Measurements from ENCODE around the gene ARHGAP29.

Gene ARHGAP29

GRCh38 chr1:94253456-94254017 lies 16.2 kb upstream of the ARHGAP29 start:
- Histone ChIP-seq H3K27ac (no peak overlapping the region), H3K27me3 (replicated peaks) (no peaks in the 10 kb centered on the region)
- in situ Hi-C loops (cut with HindIII; ENCODE audit: low pct_ligation_motif_present, low sequenced_read_pairs), result no loop called here

GRCh38 chr1:94250341-94250740 lies 13.0 kb upstream of the ARHGAP29 start:
- DNase-seq, result no peak
- in situ Hi-C loops (cut with HindIII; ENCODE audit: low pct_ligation_motif_present, low sequenced_read_pairs), result no loop called here
- no peaks in the 10 kb centered on the region for H3K36me3 ChIP-seq (replicated peaks)
- no peak overlapping the region for H3K27ac ChIP-seq
- TF ChIP-seq CTCF (IDR thresholded peaks at IDR 0.05; ENCODE audit: low read depth, low read length, missing control alignments), result no peak
- no peaks in the 10 kb centered on the region for H3K27me3 ChIP-seq (replicated peaks)
- no peak overlapping the region for H3K4me3 ChIP-seq (ENCODE audit: low read depth, low read length)

More at GRCh38 chr1:94253456-94254017, 16.2 kb upstream of the ARHGAP29 start:
- no peak for DNase-seq
- TF ChIP-seq CTCF (IDR thresholded peaks at IDR 0.05; ENCODE audit: low read depth, low read length, missing control alignments), result no peak
- Histone ChIP-seq H3K4me3 (ENCODE audit: low read depth, low read length) (no peak overlapping the region), H3K36me3 (replicated peaks) (no peaks in the 10 kb centered on the region)

- Histone ChIP-seq H3K27ac (peak overlapping the region; percentile 22), H3K36me3 (replicated peaks) (no peaks in the 10 kb centered on the region), H3K27me3 (replicated peaks) (no peaks in the 10 kb centered on the region), H3K4me3 (ENCODE audit: low read depth, low read length) (no peak overlapping the region)
- no peak for TF ChIP-seq CTCF (IDR thresholded peaks at IDR 0.05; ENCODE audit: low read depth, low read length, missing control alignments)
- no peak for DNase-seq
- in situ Hi-C loops (cut with HindIII; ENCODE audit: low pct_ligation_motif_present, low sequenced_read_pairs), result loop anchor here (25.0 kb wide), 1 partner anchor 88 kb away; no protein-coding TSS in a partner anchor
Measured at GRCh38 chr1:94248956-94249688, 11.7 kb upstream of the ARHGAP29 start.

- peak; percentile 64 for DNase-seq
- Histone ChIP-seq H3K4me3 (ENCODE audit: low read depth, low read length) (peak overlapping the region; percentile 81), H3K27ac (peak overlapping the region; percentile 90), H3K27me3 (replicated peaks) (no peaks in the 10 kb centered on the region), H3K36me3 (replicated peaks) (no peaks in the 10 kb centered on the region)
- TF ChIP-seq CTCF (IDR thresholded peaks at IDR 0.05; ENCODE audit: low read depth, low read length, missing control alignments), result no peak
- in situ Hi-C loops (cut with HindIII; ENCODE audit: low pct_ligation_motif_present, low sequenced_read_pairs), result loop anchor here (25.0 kb wide), 1 partner anchor 90 kb away; no protein-coding TSS in a partner anchor
Measured at GRCh38 chr1:94247138-94248094, 10.0 kb upstream of the ARHGAP29 start.

DNA sequence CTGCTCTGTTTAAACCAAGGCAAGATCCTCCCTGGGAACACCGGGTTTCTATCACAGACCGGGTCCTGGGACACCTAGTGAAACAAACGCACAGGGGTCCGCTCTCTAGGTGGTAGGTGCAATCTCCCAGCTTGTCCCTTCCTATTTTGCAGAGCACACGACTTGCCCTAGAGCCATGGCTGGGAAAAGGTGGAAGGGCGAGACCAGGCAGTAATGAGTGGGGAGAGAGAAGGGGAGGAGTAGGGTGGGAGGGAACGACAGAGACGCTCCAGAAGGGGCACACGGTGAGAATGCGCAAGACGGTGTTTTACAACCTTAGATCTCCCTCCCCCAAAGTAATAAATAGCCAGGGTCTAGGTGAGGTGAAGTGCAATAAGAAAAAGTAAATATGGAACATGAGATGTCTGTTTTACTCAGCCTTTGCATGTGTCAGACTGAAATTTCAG lies 9.3 kb upstream of the ARHGAP29 start:
- H3K27ac ChIP-seq, result peak overlapping the region; percentile 90
- TF ChIP-seq CTCF (IDR thresholded peaks at IDR 0.05; ENCODE audit: low read depth, low read length, missing control alignments), result no peak
- no peaks in the 10 kb centered on the region for H3K27me3 ChIP-seq (replicated peaks)
- no peaks in the 10 kb centered on the region for H3K36me3 ChIP-seq (replicated peaks)
- in situ Hi-C loops (cut with HindIII; ENCODE audit: low pct_ligation_motif_present, low sequenced_read_pairs), result loop anchor here (25.0 kb wide), 1 partner anchor 91 kb away; no protein-coding TSS in a partner anchor
- H3K4me3 ChIP-seq (ENCODE audit: low read depth, low read length), result peak overlapping the region; percentile 81
- DNase-seq, result no peak
